SK-N-SH treated with all-trans-retinoic acid at 6 μM for 48 hours (cell line): Measurements from ENCODE around the gene C9orf40.

ENCODE experiments used
- ATAC-seq: fragments of 200-7000 bp; cut with Tn5 transposase; 3 replicates; pipeline ENCODE4 v1.9.1; 2020; ENCODE audit warnings: mild to moderate bottlenecking, moderate library complexity
- ARNTL ChIP-seq: fragments of 450-650 bp; formaldehyde crosslinking; IDR thresholded peaks from 2 replicates; pipeline ENCODE4 v1.5.0; 2020; ENCODE audit warnings: low read depth, mild to moderate bottlenecking, moderate library complexity, borderline replicate concordance
- BACH2 ChIP-seq: fragments of 250-450 bp; sonication (Bioruptor Pico); IDR thresholded peaks from 2 replicates; pipeline ENCODE4 v1.9.0; 2021; ENCODE audit warnings: mild to moderate bottlenecking, borderline replicate concordance
- CREB5 ChIP-seq: fragments of 250-450 bp; sonication (Bioruptor Pico); IDR thresholded peaks from 2 replicates; pipeline ENCODE4 v1.5.1; 2020; ENCODE audit warnings: low read depth, mild to moderate bottlenecking, moderate library complexity
- CSDC2 ChIP-seq: fragments of 250-450 bp; sonication (Bioruptor Pico); IDR thresholded peaks from 2 replicates; pipeline ENCODE4 v1.5.0; 2020; ENCODE audit warnings: mild to moderate bottlenecking, moderate library complexity
- CSRNP3 ChIP-seq: fragments of 250-450 bp; sonication (Bioruptor Pico); IDR thresholded peaks from 2 replicates; pipeline ENCODE4 v1.5.1; 2021; ENCODE audit warnings: mild to moderate bottlenecking, moderate library complexity
- GLIS3 ChIP-seq: fragments of 250-450 bp; sonication (Bioruptor Pico); IDR thresholded peaks from 2 replicates; pipeline ENCODE4 v1.5.0; 2020; ENCODE audit warnings: mild to moderate bottlenecking, moderate library complexity
- OSR1 ChIP-seq: fragments of 250-450 bp; sonication (Bioruptor Pico); IDR thresholded peaks from 2 replicates; pipeline ENCODE4 v1.8.0; 2022; ENCODE audit warnings: moderate library complexity, mild to moderate bottlenecking, inconsistent platforms
- POU6F1 ChIP-seq: fragments of 250-450 bp; sonication (Bioruptor Pico); IDR thresholded peaks from 2 replicates; pipeline ENCODE4 v1.8.0; 2021; ENCODE audit warnings: low read depth, mild to moderate bottlenecking, moderate library complexity, borderline replicate concordance
- PPARA ChIP-seq: fragments of 250-450 bp; sonication (Bioruptor Pico); IDR thresholded peaks from 2 replicates; pipeline ENCODE4 v1.5.0; 2020; ENCODE audit warnings: mild to moderate bottlenecking, borderline replicate concordance
- RARB ChIP-seq: fragments of 250-450 bp; sonication (Bioruptor Pico); IDR thresholded peaks from 2 replicates; pipeline ENCODE4 v1.8.0; 2021; ENCODE audit warnings: mild to moderate bottlenecking, moderate library complexity
- SNAI2 ChIP-seq: fragments of 250-450 bp; sonication (Bioruptor Pico); IDR thresholded peaks from 2 replicates; pipeline ENCODE4 v1.5.0; 2020; ENCODE audit warnings: mild to moderate bottlenecking, moderate library complexity
- TOX ChIP-seq: fragments of 250-450 bp; sonication (Bioruptor Pico); IDR thresholded peaks from 2 replicates; pipeline ENCODE4 v1.8.0; 2021; ENCODE audit warnings: mild to moderate bottlenecking, moderate library complexity, borderline replicate concordance
- TSHZ2 ChIP-seq: fragments of 250-450 bp; sonication (Bioruptor Pico); IDR thresholded peaks from 2 replicates; pipeline ENCODE4 v1.5.0; 2020; ENCODE audit warnings: mild to moderate bottlenecking, moderate library complexity
- ZC3H10 ChIP-seq: fragments of 250-450 bp; sonication (Bioruptor Pico); IDR thresholded peaks from 2 replicates; pipeline ENCODE4 v1.5.1; 2021; ENCODE audit warnings: mild to moderate bottlenecking, moderate library complexity
- ZFP3 ChIP-seq: fragments of 250-450 bp; sonication (Bioruptor Pico); IDR thresholded peaks from 2 replicates; pipeline ENCODE4 v1.5.0; 2020; ENCODE audit warnings: mild to moderate bottlenecking, moderate library complexity
- ZFP30 ChIP-seq: fragments of 450-650 bp; formaldehyde crosslinking; IDR thresholded peaks from 2 replicates; pipeline ENCODE4 v1.5.0; 2022; ENCODE audit warnings: mild to moderate bottlenecking, moderate library complexity
- ZNF565 ChIP-seq: fragments of 450-650 bp; formaldehyde crosslinking; conservative IDR thresholded peaks from 2 replicates; pipeline ENCODE4 v1.5.0; 2020; ENCODE audit warnings: low read depth, mild to moderate bottlenecking, moderate library complexity
- ZNF70 ChIP-seq: fragments of 450-650 bp; formaldehyde crosslinking; IDR thresholded peaks from 2 replicates; pipeline ENCODE4 v1.5.0; 2020; ENCODE audit warnings: mild to moderate bottlenecking, moderate library complexity
- ZNF8 ChIP-seq: fragments of 450-650 bp; formaldehyde crosslinking; IDR thresholded peaks from 2 replicates; pipeline ENCODE4 v1.5.0; 2020; ENCODE audit warnings: mild to moderate bottlenecking, moderate library complexity

The C9orf40 gene

GRCh38 chr9:74973714-74974113, 21.0 kb upstream of the C9orf40 start (continued):
- TF ChIP-seq TSHZ2 (CRISPR knock-in tag), result no peak
- no peak for TF ChIP-seq OSR1 (CRISPR knock-in tag)
- no peak for TF ChIP-seq ZNF565 (CRISPR knock-in tag)
- no peak for TF ChIP-seq TOX
- TF ChIP-seq CSDC2, result no peak
- TF ChIP-seq, all 23 proteins: peak for 0

GRCh38 chr9:74963056-74963455, 10.3 kb upstream of the C9orf40 start:
- ATAC-seq, result no peak
- TF ChIP-seq SNAI2 (CRISPR knock-in tag) (no peak), ZNF565 (CRISPR knock-in tag) (no peak), POU6F1 (CRISPR knock-in tag) (no peak), ZNF70 (CRISPR knock-in tag) (no peak), ZC3H10 (CRISPR knock-in tag) (no peak), PPARA (CRISPR knock-in tag) (no peak), GLIS3 (CRISPR knock-in tag) (no peak), ZNF8 (CRISPR knock-in tag) (no peak), ZFP3 (CRISPR knock-in tag) (no peak), ZFP30 (no peak), OSR1 (CRISPR knock-in tag) (no peak), ARNTL (CRISPR knock-in tag) (no peak), CREB5 (CRISPR knock-in tag) (no peak), CSRNP3 (CRISPR knock-in tag) (no peak), TSHZ2 (CRISPR knock-in tag) (no peak), BACH2 (CRISPR knock-in tag) (no peak)

GRCh38 chr9:74961496-74961895, 8.8 kb upstream of the C9orf40 start:
- no peak for TF ChIP-seq ZFP3 (CRISPR knock-in tag)
- TF ChIP-seq ZC3H10 (CRISPR knock-in tag), result no peak
- no peak for TF ChIP-seq RARB (CRISPR knock-in tag)
- TF ChIP-seq POU6F1 (CRISPR knock-in tag), result no peak
- no peak for ATAC-seq
